GM19238 (cell line): Measurements from ENCODE around the gene METRN.

ENCODE experiments used
- DNase-seq: peaks from one replicate; pipeline ENCODE4 v3.0.0; 2011; ENCODE audit warnings: low spot score; ENCODE audit not compliant: insufficient read length

METRN gene

GRCh38 chr16:677316-678190 lies 37.4 kb upstream of the METRN start:
- DNase-seq, result no peak

- no peak for DNase-seq
Observed at GRCh38 chr16:678209-678857, 36.6 kb upstream of the METRN start.

GRCh38 chr16:678858-679813 lies 35.8 kb upstream of the METRN start:
- DNase-seq, result no peak

- peak; percentile 89 for DNase-seq
Observed at GRCh38 chr16:679814-680624, 34.9 kb upstream of the METRN start, which contains the start of gene STUB1. STUB1 (plus strand) TSS chr16:680410; CDS start chr16:680526, 116 bp downstream.

GRCh38 chr16:680625-680945 lies 34.3 kb upstream of the METRN start:
- DNase-seq, result no peak

- DNase-seq, result no peak
Observed at GRCh38 chr16:680967-681745, 33.8 kb upstream of the METRN start.

GRCh38 chr16:681746-682427 lies 33.0 kb upstream of the METRN start:
- DNase-seq, result no peak

- no peak for DNase-seq
Observed at GRCh38 chr16:682493-683395, 32.2 kb upstream of the METRN start.

- no peak for DNase-seq
Observed at GRCh38 chr16:683396-684070, 31.4 kb upstream of the METRN start.

GRCh38 chr16:684071-684794 lies 30.7 kb upstream of the METRN start, which contains the start of gene JMJD8:
JMJD8 (minus strand) TSS chr16:684334; CDS start chr16:684319, 15 bp downstream.
- DNase-seq, result peak; percentile 100

- no peak for DNase-seq
Observed at GRCh38 chr16:684961-685696, 29.8 kb upstream of the METRN start.

- no peak for DNase-seq
Observed at GRCh38 chr16:685967-686366, 29.0 kb upstream of the METRN start.

GRCh38 chr16:686459-687260 lies 28.3 kb upstream of the METRN start:
- no peak for DNase-seq

GRCh38 chr16:687499-687898 lies 27.4 kb upstream of the METRN start:
- DNase-seq, result no peak

- no peak for DNase-seq
Observed at GRCh38 chr16:689175-689897, 25.6 kb upstream of the METRN start.
